Measurements from ENCODE around the gene EIF5A2.
"Not testable (repeated sequence)": the region's sequence is repeated elsewhere in the genome, so short reads cannot be mapped to it uniquely, and the experiment has no call there.

Gene EIF5A2

GRCh38 chr3:170908235-170909116 is at the start of gene EIF5A2:
EIF5A2 (minus strand) TSS chr3:170908637; CDS start chr3:170907806, 831 bp downstream.
- DNase-seq: peak; percentile 94 to 98 (median 97)

DNA sequence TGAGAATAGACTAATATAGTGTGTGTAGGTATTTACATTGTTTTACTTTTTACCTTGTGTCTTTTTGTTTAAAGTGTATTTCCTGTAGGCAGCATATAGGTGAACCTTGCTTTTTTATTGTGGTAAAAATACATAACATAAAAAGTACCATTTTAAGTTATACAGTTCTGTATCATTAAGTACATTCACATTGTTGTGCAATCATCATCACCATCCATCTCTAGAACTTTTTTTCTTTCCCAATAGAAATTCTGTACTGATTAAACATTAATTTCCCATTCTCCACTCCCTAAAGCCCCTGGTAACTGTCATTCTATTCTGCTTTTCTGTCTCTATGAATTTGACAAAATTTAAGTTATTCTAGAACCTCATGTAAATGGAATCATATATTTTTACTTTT is 48.2 kb upstream of the EIF5A2 start:
- DNase-seq: no peak

- DNase-seq: no peak
Measured at GRCh38 chr3:170953736-170954135, 45.3 kb upstream of the EIF5A2 start.

GRCh38 chr3:170953229-170953628 is 44.8 kb upstream of the EIF5A2 start:
- DNase-seq: no peak

DNA sequence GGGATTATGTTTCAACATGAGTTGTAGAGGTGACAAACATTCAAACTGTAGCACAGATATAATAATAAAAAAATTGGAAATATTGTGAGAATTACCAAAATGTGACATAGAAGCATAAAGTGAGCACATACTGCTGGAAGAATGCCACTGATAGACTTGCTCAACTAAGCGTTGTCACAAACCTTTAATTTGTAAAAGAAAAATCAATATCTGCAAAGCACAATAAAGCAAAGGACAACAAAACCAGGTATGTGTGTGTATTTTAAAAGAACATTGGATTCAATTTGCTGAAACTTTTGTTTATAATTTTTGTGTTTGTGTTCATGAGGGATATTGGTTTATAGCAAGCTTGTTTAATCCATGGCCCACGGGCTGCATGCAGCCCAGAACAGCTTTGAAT is 40.8 kb upstream of the EIF5A2 start:
- DNase-seq: no peak

GRCh38 chr3:170947018-170947769 is 38.8 kb upstream of the EIF5A2 start:
- DNase-seq: no peak

DNA sequence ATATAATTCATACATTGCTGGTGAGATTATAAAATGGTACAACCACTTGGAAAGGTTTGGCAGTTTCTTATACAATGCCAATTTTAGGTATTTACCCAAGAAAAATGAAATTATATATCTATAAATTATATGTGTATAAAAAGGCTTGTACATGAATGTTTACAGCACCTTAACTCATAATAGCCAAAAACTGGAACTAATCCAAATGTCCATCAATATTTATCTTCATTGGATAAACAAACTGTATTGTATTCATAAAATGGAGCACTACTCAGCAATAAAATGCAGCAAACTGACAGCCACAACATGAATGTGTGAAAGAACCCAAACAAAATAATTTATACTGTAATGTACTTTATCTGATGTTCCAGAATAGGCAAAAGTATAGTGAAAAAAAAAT is 33.6 kb upstream of the EIF5A2 start:
- no peak for DNase-seq

DNA sequence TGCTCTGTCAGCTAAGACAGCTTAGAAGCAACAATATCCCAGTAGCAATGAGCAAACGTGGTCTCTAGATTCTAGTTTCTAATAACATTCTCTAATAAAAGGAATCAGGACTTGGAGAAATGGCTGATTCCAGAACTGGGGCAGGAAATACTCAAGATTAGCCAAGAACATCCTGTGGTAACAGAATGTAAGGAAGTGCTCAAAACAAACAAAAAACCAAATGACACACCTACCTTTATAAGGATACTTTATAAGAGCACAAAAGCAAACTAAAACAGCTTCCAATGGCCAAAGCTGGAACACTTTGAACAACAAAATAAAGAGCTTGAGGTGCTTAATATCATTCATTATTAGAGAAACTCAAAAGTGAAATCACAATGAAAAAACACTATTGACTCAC is 33.1 kb upstream of the EIF5A2 start:
- no peak for DNase-seq

GRCh38 chr3:170933039-170933438 is 24.6 kb upstream of the EIF5A2 start:
- not testable (repeated sequence) for DNase-seq

GRCh38 chr3:170923553-170923952 is 15.1 kb upstream of the EIF5A2 start:
- DNase-seq: not testable (repeated sequence)

DNA sequence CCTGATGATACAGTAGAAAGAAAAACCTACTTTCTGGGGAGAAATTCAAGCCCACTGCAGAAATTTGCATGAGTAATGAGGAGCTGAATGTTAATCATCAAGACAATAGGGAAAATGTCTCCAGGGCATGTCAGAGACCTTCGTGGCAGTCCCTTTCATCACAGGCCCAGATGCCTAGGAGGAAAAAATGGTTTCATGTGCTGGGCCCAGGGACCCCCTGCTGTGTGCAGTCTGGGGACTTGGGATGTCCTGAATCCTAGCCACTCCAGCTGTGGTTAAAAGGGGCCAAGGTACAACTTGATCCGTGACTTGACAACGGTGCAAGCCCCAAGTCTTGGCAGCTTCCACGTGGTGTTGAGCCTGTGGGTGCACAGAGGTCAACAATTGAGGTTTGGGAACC is 10.3 kb upstream of the EIF5A2 start:
- no peak for DNase-seq

- no peak for DNase-seq
Measured at GRCh38 chr3:170914690-170915089, 6.3 kb upstream of the EIF5A2 start.

DNA sequence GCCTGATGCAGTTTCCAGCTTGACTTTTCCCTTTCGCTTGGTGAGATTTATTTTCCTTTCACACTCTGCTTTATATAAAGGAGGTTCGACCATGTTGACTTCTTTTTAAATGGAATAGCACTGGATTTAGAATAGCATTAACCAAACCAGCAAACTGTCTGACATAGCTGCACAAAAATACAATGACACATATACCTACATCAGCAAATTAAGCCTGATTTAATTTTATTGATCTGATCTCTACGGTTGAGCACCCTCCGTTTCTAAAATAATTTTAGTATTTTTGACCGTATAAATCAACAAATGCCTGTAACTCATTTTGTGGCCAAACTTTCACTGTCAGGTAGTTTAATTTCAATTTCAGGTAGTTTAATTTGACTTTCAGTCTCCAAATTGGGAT is 5.8 kb upstream of the EIF5A2 start:
- no peak for DNase-seq

- no peak for DNase-seq
Measured at GRCh38 chr3:170911051-170911450, 2.6 kb upstream of the EIF5A2 start.

DNA sequence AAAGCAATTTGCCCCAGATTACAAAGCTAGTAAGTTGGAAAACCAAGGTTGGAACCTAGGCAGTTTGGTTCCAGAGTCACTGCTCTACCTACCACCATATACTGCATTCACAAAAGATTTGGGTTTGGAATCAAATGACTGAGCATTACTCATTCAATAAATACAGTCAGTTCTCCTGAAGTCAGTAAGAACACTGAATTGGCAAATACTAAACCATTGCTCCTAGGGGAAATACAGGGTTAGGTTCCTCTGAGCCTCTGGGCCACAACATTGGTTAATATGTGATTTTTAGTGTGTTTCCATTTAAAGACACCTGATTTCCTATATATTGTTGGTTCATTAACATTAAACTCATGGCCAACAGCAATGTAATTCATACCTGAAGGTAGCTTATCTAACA is 2.1 kb upstream of the EIF5A2 start:
- DNase-seq: no peak

DNA sequence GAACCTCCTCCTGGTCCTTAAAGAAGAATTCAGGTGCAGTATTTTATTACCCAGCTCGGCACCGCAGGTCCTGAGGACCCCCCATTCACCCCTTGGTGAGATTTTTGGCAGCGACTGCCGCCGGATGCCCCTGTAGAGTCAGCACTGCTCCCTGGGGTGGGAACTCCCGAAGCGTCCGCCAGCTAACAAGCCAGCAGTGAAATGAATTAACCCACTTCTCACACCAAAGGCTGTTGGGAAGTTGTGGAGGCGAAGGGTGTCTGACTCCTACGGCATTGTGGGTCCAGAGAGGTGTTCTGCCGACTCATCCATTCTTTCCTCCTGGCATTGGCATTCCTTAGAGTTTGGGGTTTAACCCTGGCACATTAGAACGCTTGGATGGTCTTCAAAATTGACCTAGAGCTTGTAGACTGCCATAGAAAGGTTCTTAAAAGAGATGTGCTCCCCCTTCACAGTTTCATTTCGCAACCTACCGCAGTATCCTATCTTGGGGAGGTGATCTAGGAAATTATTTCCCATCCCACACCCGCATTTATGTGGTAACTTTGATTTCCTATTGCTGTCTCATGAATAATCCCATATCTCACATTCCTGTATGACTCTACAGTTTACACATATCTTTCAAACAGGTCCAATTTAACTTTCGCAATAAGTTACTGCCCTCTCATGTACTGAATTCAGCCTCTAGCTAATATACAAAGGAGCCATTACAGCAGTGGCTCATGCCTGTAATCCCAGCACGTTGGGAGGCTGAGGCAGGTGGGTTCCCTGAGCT is 879 bp upstream of the EIF5A2 start:
- DNase-seq: peak in 2 of 3 donors; percentile 3 to 8

DNA sequence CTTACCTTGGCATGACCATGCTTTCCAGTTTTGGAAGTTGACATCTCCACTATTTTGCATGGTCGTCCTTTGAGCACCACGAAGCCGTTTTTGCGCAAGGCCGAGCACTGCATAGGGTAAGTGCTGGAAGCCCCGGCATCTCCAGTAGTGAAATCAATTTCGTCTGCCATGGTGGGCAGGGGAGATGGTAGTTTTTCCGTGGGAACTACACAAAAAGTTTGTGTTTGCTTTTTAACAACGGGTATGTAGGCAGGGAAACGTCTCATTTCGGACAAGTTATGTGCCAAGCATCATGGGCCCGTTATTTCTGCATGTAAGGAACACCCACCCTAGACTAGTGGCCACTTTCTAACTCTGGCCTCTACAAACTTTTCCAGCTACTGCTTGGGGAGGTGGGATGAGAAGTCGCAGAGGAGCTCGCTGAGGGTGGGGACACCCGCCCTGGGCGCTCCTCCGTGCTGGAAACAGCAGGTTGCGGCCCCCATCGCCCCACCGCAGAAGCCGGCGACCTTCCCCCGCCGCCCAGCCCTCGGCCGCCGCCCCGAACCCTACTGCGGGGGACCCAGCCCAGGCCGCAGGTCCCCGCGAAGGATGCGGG is 701 bp downstream of the EIF5A2 start:
- DNase-seq: peak in 2 of 3 donors; percentile 8 to 10

- no peak for DNase-seq
Measured at GRCh38 chr3:170905862-170906261, 2.6 kb downstream of the EIF5A2 start.

DNA sequence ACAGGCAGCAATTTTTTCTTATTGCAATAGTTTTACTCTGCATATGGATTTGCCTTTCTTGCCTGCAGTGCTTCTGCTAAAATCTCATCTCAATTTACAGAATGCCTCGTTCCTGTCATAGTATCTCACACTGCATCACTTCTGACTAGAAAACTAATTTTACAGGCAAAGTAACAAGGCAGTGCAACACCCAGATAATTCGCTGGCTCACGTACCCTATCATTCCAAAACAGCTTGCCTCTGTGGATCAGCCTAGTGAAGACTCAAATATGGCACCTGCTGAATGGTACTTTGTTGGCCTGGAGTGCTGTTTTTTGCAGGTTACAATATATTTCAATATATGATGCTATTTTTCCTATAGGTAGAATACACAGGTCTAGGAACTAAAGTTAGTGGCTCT is 5.3 kb downstream of the EIF5A2 start:
- DNase-seq: no peak

- no peak for DNase-seq
Measured at GRCh38 chr3:170899455-170899854, 9.0 kb downstream of the EIF5A2 start.

- no peak for DNase-seq
Measured at GRCh38 chr3:170897978-170898377, 10.5 kb downstream of the EIF5A2 start.

DNA sequence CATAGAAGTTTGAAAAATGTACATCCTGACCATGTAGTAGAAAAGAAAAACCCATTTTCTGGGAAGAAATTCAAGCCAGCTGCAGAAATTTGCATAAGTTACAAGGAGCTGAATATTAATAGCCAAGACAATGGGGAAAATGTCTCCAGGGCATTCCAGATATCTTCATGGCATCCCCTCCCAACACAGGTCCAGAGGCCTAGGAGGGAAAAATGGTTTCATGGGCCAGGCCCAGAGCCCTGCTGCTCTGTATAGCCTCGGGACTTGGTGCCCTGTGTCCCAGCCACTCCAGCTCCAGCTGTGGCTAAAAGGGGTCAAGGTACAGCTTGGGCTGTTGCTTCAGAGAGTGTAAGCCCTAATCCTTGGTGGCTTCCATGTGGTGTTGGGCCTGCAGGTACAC is 11.2 kb downstream of the EIF5A2 start:
- DNase-seq: not testable (repeated sequence)

GRCh38 chr3:170896781-170897180 is 11.7 kb downstream of the EIF5A2 start:
- DNase-seq: no peak

Data from suppressor macrophage treated with lipopolysaccharide for 1 hour (primary cell).